HG03139 (cell line): ENCODE data around the gene KANSL3.
"Not testable (repeated sequence)": the region's sequence is repeated elsewhere in the genome, so short reads cannot be mapped to it uniquely, and the experiment has no call there.

Source experiments
- ATAC-seq: cut with Tn5 transposase; IDR thresholded peaks from one replicate; pipeline ENCODE4 v1.9.1; 2021; ENCODE audit not compliant: unreplicated experiment

Gene KANSL3

DNA sequence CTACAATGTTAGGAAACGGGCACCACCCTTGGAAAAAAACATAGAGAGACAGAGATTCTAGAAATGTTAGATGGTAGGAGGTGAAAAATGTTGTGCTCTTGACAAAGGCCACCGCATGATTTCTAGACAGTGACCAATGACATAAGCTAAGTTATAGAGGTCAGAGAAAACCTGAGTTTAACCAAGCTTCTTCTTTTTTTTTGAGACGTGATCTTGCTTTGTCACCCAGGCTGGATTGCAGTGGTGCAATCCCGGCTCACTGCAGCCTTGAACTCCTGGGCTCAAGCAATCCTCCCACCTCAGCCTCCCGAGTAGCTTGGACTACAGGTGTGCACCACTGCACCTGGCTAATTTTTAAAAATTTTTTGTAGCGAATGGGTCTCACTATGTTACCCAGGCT, 17.4 kb upstream of the KANSL3 start:
- ATAC-seq, result no peak

DNA sequence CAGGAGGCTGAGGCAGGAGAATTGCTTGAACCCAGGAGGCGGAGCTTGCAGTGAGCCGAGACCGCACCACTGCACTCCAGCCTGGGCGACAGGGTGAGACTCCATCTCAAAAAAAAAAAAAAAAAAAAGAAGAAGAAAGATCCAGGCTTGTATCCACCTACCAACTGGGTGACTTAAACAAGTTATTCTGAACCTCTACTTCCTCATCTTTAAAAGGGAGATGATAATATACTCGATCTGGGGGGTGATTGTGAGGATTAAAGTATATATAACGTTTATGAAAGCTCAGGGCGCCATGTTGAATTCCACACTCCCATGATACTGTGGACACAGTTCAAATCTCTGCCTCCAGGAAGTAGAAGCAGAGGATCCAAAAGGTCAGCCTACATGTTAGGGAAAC, 16.7 kb upstream of the KANSL3 start:
- not testable (repeated sequence) for ATAC-seq

DNA sequence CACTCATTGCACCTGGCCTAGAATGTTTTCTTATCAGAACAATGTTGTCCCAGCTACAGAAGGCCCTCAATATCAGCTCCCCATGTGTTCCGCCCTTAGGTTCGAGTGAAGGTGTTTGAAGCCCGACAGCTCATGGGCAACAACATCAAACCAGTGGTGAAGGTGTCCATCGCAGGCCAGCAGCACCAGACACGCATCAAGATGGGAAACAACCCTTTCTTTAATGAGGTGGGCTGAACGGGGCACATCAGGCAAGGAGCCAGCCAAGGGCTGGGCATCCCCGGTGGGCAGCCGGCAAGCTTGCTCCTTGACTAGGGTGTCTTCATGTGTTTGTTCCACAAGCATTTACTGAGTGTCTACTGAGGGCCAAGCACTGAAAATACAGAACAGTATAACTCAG, 13.7 kb upstream of the KANSL3 start:
- ATAC-seq, result no peak

DNA sequence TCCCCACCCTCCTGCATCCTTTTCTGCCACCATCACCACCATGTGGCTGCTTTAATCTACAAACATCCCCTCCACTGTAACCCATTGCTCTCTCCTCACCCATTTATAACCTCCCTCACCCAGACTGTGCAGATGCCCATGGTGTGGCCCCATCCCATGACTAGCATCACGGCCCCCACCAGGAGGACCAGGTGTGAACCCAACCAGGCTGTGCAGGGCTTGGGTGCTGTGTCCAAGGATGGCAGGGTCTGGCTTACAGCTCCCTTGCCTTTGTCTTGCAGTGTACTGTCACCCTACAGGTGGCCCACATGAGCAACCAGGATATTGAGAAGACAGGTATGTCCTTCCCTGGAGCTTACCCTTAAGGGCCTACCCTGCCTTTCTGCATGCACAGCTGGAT, 11.2 kb upstream of the KANSL3 start:
- no peak for ATAC-seq

DNA sequence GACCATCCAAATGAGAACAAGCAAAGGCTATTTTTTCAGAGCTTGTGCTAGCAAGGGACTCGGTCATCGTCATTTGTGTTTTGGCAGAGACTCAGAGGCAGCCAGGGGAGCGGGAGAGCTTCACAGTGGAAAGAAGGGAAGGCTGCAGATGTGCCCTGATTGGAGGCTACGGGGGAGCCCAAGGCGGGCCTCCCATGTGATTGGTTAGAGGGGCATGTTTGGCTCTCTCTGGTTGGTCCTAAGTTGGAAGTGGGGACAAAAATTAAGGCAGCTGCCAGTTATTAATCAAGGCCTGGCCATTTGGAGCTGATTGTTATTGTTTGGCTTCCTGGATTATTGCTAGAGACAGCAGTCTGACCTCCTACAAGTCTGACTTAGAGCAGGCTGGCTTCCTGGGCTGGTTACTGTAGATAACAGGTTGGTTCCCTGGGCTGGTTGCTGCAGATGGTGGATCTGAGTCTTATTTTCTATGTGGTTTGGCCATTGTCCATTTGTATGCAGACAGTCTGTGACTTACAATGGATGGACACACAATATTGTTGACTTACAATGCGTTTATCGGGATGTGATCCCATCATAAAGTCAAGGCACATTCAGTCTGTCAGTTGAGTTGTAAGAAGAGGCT, 10.3 kb upstream of the KANSL3 start:
- ATAC-seq, result no peak

DNA sequence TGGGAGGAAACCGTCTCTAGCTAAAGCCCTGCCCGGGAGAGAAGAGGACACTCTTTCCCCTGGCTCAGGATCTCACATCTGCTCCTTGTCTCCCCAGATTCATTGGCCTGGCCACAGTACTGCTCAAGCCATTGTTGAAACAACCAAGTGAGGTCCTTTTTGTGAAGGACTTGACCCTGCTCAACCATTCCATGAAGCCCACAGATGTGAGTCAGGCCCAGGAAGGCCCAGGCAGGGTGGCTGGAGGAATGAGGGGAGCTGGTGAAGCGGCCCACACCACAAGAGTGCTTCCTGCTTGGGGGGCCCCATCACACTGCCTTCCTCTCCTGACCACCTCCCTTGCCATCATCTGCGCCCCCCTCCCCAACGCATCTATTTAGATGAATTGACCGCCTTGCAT, 9.6 kb upstream of the KANSL3 start:
- no peak for ATAC-seq

DNA sequence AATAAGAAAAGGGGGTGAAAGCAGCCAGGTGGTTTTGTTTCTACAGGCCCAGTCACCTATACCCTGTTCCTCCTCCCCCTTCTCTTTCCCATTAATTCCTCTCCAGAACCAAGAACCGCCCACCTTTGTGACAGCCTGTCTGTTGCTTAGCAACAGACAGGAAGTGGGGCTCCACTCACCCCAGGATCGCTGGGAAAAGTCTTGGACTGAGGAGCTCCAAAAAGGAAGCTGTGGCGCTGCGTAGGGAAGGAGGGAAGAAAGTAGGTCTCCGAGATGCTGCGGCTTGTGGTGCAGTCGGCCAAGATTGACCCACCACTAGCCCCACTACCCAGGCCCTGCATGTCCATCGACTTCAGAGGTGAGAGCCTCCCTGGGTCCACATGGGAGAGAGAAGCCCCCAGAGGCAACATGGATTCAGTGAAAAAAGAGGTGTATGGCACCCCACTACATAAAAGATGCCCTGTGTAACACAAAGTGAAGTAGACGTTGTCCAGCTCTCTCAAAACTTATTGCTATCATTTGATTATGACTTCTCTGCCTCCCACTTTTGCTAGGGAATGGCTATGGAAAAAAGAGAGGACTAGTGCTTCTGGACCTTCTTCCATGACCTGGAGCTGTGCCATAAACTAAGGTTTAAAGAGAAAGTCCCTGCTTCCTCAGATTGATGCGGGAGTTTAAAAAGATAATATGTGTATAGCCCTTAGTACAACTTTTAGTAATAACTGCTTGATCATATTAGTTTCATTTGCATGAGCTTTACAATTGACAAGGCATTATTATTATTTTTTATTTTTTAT, 4.7 kb upstream of the KANSL3 start, which contains the start of gene FER1L5:
FER1L5 (plus strand) TSS at position 201 of the 797 bp plus-strand sequence; CDS start at position 274, 73 bp downstream.
- no peak for ATAC-seq

DNA sequence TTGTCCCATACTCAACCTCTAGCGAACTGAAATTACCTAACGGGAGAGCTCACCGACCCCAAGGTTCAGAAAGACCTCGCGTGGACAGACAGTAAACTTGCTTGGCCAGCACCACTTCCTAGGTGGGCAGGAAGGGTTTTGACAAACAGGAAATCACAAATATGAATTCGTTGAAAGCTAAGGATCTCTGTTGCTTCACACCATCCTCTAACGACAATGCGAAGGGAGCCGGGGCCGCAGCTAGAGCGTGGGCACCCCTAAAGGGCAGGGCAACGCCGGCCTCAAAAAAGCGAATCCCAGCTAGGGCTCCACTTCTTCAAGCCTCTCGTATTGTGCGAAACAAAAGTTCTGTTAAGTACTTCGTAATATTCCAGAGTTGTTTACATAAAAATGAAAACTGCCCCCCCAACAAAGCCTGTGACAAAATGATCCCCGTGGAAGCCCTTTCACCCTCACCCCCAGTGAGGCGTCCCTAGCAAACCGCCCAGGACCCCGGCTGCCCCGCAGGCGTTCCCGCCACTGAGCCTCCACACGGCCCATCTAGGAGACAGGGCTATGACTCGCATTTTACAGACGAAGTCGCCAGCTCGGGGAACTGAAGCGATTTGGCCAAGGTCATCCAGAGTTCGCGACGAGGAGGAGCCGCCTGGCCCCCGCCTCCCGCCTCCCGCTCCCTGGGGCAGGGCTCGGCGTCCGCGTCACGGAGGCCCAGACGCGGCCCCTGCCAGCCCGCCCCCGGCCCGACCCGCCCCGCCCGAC, 548 bp downstream of the KANSL3 start:
- ATAC-seq, result peak; percentile 71

DNA sequence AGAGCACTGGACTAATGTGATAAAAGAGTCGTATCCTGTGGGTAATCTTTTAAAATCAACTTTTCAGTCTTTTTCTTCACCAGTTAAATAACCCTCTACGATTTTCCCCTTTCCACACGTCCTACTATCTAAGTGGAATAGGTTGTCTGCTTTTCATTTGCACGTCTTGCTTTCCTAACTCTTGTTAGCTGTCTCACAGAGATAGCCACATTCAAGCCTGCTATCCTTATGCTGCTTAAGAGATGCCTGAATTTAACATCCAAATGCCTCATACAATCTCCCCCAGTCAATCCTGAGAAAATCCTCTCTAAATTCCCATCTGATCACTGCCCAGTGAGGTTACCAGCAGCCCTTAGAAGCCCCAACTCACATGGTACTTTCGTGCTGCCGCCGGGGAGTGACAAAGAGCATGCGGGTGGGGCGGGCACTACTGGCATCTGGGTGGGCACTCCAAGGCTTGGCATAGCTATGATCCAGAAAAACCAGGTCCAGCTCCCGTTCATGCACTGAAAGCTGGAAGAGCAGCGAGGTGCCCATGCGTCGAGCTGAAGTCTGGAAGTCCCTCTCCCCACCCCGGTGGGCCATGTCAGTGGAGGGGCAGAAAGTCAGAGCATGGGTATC, 1.5 kb downstream of the KANSL3 start:
- no peak for ATAC-seq

DNA sequence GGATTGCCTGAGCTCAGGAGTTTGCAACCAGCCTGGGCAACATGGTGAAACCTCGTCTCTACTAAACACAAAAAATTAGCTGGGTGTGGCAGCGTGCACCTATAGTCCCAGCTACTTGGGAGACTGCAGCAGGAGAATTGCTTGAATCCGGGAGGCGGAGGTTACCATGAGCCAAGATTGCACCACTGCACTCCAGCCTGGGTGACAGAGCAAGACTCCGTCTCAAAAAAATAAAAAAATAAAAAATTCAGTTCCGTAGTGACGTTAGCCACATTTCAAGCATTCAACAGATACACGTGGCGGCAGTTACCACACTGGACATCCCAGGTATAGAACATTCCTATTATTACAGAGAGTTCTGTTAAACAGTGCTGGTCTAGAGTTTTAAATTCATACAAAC, 4.5 kb downstream of the KANSL3 start:
- no peak for ATAC-seq

DNA sequence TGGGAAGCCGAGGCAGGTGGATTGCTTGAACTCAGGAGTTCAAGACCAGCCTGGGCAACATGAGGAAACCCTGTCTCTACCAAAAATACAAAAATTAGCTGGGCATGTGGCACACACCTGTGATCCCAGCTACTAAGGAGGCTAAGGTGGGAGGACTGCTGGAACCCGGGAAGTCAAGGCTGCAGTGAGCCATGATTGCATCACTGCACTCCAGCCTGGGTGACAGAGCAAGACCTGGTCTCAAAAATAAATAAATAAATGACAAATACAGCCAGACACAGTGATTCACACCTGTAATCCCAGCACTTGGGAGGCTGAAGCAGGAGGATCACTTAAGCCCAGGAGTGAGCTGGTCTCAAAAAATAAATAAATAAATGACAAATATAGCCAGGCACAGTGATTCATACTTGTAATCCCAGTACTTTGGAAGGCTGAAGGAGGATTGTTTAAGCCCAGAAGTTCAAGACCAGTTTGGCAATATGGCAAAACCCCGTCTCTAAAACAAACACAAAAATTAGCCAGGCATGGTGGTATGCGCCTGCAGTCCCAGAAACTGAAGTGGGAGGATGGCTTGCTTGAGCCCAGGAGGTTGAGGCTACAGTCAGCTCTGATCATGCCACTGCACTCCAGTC, 6.2 kb downstream of the KANSL3 start:
- ATAC-seq, result no peak

DNA sequence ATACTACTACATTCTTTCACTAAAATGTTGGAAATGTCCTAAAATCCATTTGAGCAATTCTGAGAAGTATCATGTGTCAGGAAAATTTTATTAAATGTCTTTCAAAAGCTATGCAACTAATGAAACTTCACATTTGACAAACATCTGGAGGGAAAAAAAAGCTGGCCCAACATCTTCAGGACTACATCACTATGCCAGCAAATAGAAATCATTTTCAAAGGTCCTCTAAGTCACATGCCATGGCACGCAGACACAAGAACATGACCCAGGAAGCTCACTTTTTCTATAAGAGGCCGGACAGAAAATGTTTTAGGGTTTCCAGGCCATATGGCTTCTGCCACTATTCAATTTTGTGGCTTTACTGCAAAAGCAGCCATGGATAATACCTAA, 11.6 kb downstream of the KANSL3 start:
- ATAC-seq, result no peak

DNA sequence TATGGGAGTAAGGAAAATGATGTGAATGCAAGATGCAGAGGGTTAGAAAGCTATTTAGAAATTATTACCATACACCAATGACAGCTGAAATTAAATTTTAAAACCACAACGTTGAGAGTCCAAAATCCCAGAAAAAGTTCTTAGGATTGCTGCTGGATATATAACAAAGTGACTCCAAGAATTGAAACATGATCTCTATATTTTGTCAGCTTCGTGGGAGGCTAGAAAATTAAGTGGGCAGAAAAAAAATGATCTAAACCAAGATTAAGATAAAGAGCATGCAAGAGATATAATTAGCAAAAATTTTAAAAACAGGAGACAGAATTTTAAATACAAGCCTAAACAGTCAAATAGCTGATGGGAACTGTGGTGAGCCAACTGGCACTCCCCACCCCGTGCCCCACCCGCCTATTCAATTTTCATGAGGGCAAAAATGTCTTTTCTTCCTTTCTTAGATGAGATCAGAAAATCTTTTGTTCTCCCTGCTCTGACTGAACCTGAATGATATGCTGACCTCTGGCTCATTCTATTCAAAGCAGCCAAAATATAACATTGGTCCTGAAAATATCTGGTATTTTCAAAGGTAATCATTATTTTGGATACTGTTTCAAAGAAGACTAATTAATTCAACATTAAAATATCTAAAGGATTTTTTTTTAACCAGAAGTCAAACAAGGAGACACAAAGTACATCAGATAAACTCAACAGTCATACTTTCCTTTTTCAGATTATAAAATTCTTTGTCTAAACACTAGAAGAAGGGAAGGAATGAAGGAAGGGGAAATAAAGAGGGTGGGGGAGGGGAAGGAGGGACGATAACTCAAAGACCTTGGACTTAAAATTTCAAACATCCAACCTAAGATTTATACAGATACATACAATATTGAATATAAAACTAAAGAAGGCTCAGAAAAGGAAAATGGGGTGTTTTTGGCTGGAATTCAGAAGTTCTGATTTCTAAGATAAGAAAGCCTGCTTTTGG, 12.2 kb downstream of the KANSL3 start:
- ATAC-seq, result no peak

DNA sequence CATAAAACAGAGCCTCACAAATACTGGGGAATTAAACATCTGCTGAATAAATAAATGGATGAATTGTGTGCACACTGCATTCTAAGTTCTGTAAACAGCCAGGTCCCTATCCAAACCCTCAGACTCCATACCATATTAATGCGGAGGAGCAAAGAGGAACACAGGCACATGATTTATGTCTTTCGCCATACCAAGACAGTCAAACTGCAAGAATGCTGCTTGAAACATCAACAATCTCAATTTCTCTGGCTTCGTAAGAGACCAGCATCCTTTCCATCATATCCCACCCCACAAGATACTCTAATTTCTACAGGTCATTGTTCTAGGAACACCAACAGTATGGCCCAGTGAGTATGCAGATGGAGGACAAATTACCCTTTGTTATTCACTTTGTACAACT, 15.0 kb downstream of the KANSL3 start:
- ATAC-seq, result no peak

DNA sequence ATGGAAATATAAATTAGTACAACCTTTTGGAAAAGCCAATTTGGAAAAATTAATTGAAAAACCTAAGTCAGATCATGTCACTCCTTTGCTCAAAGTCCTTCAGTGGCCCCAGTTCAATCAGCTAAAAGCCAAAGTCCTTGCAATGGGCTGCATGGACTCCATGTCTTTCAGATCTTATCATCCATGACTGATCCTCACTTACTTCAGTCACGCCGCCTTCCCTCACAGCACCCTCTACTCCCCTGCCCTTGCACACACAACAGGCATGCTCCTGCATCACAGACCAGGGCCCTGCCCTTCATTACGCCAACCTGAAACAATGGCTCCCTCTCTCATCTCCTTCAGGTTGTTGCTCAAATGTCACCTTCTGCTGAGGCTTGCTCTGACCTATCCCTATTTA, 15.6 kb downstream of the KANSL3 start:
- ATAC-seq, result no peak

DNA sequence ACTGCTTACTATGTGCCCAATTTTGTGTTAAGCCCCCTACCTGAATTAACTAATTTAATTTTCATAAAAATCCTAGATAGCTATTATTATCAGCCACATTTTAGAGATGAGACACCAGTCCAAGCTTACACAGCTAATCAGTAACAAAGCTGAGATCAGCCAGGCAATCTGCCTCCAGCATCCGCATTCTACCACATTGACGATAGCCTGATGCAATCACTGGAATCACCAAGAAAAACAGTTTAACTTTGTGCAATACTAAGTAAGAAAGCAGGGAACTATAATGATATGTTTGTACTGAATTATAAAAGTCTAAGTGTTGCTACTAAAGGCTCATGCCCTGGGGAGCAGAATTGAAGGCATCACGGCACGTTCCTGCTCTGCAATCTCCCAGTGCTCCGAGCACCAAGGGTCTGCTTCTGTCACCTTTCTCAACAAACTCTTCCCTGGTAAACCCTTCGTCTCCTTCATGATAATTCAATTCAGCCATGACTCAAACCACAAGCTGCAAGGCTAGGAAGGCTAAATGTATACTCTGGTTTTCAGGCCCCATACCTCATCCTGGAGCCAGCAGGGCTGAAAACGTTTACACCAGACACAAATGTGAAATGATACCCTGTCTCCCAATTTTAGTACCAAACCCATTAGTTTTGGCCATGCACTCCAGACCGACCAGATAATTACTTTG, 19.4 kb downstream of the KANSL3 start:
- ATAC-seq, result no peak

DNA sequence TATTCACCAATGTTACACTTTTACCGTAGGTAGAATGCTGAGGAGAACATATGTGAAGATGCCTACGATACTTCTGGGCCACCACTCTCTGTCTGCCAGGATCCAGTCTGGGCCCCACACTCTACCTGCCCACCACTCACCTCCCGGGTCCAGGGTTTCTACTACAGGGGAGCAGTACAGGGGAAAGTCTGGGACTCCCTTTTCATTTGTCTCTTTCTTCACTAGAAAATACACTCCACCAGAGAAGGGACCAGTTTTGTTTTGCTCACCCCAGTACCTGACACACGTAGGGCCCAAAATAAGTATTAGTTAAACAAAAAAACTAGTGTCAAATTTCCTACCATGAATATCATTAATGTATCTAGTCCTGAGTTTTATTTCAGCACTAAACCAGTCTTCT, 21.1 kb downstream of the KANSL3 start:
- no peak for ATAC-seq

DNA sequence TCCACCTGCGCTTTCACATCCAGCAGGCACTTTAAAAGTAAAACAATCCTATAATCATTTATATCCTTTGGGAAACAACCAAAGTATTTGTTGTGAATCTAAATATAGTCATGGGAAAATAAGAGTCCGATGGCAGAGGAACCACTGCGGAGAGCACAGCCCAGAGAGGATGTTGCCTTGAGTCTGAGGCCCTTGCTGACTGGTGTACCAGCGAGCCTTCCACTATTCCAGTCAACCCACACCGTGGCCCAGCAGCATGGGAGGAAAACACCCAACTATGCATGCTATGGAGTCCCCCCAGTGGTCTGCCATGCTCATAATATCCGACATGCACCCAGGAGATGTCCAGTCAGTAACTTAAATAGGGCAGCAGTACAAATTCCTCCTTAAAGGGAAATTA, 21.6 kb downstream of the KANSL3 start:
- no peak for ATAC-seq

DNA sequence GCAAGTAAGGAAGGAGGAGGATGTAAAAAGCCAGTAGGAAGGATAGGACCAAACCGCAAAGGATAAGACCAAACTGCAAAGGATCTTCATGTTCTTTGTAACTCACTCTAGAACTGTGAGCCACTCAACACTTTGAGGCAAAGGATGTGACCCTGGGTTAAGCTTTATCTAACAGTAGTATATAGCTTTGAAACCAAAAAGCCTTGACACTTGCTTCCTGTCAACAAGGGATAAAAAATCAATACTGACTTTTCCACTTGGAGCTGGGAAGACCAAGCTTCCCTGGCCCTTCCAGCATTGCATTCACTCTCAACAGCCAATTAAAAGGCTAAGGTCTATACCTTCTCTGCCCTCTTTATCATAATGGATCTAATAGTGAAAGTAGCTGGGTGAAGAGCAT, 22.0 kb downstream of the KANSL3 start:
- no peak for ATAC-seq
